HepG2 (cell line): ENCODE results near the gene B3GAT3. TPM values are rescaled to one million over a fixed set of nuclear protein-coding genes. Genes with fewer than 3 reads are reported as not detected.

Experiments
- ARID4A ChIP-seq: sonication (generic); formaldehyde crosslinking; IDR thresholded peaks from 2 replicates; pipeline ENCODE4 v1.5.0; 2020; ENCODE audit warnings: mild to moderate bottlenecking, missing genetic modification reagents, borderline replicate concordance
- ATF4 ChIP-seq, 2 experiments: fragments of 450-650 bp in 1 of 2; sonication (generic) in 1 of 2; formaldehyde crosslinking; IDR thresholded peaks; 2 replicates each; pipeline versions ENCODE4 v1.5.0 to v1.8.0; 2020 to 2022; ENCODE audit warnings: mild to moderate bottlenecking in 1 of 2, missing genetic modification reagents in 1 of 2
- ATM ChIP-seq: fragments of 450-650 bp; IDR thresholded peaks from 2 replicates; pipeline ENCODE4 v1.7.1; 2017; ENCODE audit warnings: mild to moderate bottlenecking, borderline replicate concordance
- FOXK2 ChIP-seq: fragments of 450-650 bp; IDR thresholded peaks from 2 replicates; pipeline ENCODE4 v1.6.1; 2016
- IKZF5 ChIP-seq: IDR thresholded peaks from 2 replicates; pipeline ENCODE4 v1.6.1; 2018; ENCODE audit warnings: missing genetic modification reagents, mild to moderate bottlenecking, missing compliant biosample characterization
- KAT8 ChIP-seq: IDR thresholded peaks from 2 replicates; pipeline ENCODE4 v1.6.1; 2016; ENCODE audit warnings: missing genetic modification reagents, missing compliant biosample characterization
- POGZ ChIP-seq: sonication (generic); formaldehyde crosslinking; IDR thresholded peaks from 2 replicates; pipeline ENCODE4 v1.4.0; 2020; ENCODE audit warnings: mild to moderate bottlenecking, missing genetic modification reagents
- SAP130 ChIP-seq: IDR thresholded peaks from 2 replicates; pipeline ENCODE4 v1.6.1; 2016; ENCODE audit warnings: low read depth
- SPEN ChIP-seq: sonication (generic); formaldehyde crosslinking; IDR thresholded peaks from 2 replicates; pipeline ENCODE4 v1.5.1; 2020; ENCODE audit warnings: low read depth, mild to moderate bottlenecking, missing genetic modification reagents
- TCF12 ChIP-seq, 2 experiments: fragments of 450-650 bp in 1 of 2; sonication (generic) in 1 of 2; formaldehyde crosslinking in 1 of 2; IDR thresholded peaks; 2 replicates each; pipeline versions ENCODE4 v1.6.1 to v1.8.0; 2017 to 2022; ENCODE audit warnings: antibody characterized with exemption in 1 of 2, mild to moderate bottlenecking in 1 of 2, missing genetic modification reagents in 1 of 2, moderate library complexity in 1 of 2
- THRA ChIP-seq: sonication (generic); formaldehyde crosslinking; IDR thresholded peaks from 2 replicates; pipeline ENCODE4 v1.4.0; 2020; ENCODE audit warnings: missing genetic modification reagents, borderline replicate concordance
- TP53 ChIP-seq: sonication (generic); formaldehyde crosslinking; conservative IDR thresholded peaks from 2 replicates; pipeline ENCODE4 v1.4.0; 2020; ENCODE audit warnings: missing genetic modification reagents
- ZNF207 ChIP-seq: fragments of 450-650 bp; IDR thresholded peaks from 2 replicates; pipeline ENCODE4 v1.6.1; 2016; ENCODE audit warnings: antibody characterized with exemption, borderline replicate concordance
- ZNF281 ChIP-seq: sonication (generic); formaldehyde crosslinking; IDR thresholded peaks from 2 replicates; pipeline ENCODE4 v1.4.0; 2020; ENCODE audit warnings: missing genetic modification reagents, borderline replicate concordance
- ZNF776 ChIP-seq: sonication (generic); formaldehyde crosslinking; IDR thresholded peaks from 2 replicates; pipeline ENCODE4 v1.4.0; 2020; ENCODE audit warnings: mild to moderate bottlenecking, missing genetic modification reagents
- polyA plus RNA-seq, 8 experiments: library from polyadenylated mRNA; depleted of rRNA in 3 of 8; stranded (reverse) in 7 of 8; unstranded in 1 of 8; fragments of >200 nt; fragmentation: Illumina TruSeq in 4 of 8; extraction: Trizol in 4 of 8; gene quantifications; 2 replicates each; pipeline versions ENCODE4 v1.2.1 to v1.2.3, GENCODE V29; 2011 to 2016; ENCODE audit warnings: low read depth in 4 of 8, missing spikeins in 1 of 8, mixed read lengths in 1 of 8; ENCODE audit not compliant: insufficient read depth in 1 of 8
- total RNA-seq, 5 experiments: library from RNA; depleted of rRNA; stranded (reverse); fragments of >200 nt; fragmentation: Illumina TruSeq; extraction: Trizol; gene quantifications; 2 replicates each; pipeline ENCODE4 v1.2.3, GENCODE V29; 2016; ENCODE audit warnings: low read depth in 1 of 5

The B3GAT3 gene
- total and polyA plus RNA-seq, 2 of the 13 experiments (the other 11 are each of a cell fraction or from before 2014, with no cell fraction given), result 21.3 to 26.1 TPM

GRCh38 chr11:62599069-62599696 is 22.6 kb downstream of the B3GAT3 start (continued):
- TF ChIP-seq SAP130 (CRISPR knock-in tag) (peak; percentile 87), ZNF281 (CRISPR knock-in tag) (peak; percentile 59; the same call in 1 of the 2 replicates), TP53 (CRISPR knock-in tag) (0 out of 2 replicates have a peak, but pooled peaks have one; percentile 39), SPEN (CRISPR knock-in tag) (peak; percentile 67), POGZ (CRISPR knock-in tag) (peak; percentile 42; the same call in 1 of the 2 replicates), ARID4A (CRISPR knock-in tag) (peak; percentile 69; the same call in 1 of the 2 replicates), KAT8 (CRISPR knock-in tag) (peak; percentile 79), IKZF5 (CRISPR knock-in tag) (peak; percentile 46; the same call in 1 of the 2 replicates), ATF4 (CRISPR knock-in tag; IDR thresholded peaks at IDR 0.05) (no peak), TCF12 (IDR thresholded peaks at IDR 0.05) (no peak), TCF12 (CRISPR knock-in tag; IDR thresholded peaks at IDR 0.05) (no peak), THRA (peak; percentile 45; the same call in 1 of the 2 replicates), FOXK2 (peak; percentile 39; the same call in 1 of the 2 replicates), ZNF776 (CRISPR knock-in tag) (no peak), ATM (no peak), ZNF207 (no peak)
